Brain microvascular endothelial cell (primary cell): Measurements from ENCODE around the gene BCL2L2.

ENCODE experiments used
- DNase-seq: peaks from one replicate; pipeline ENCODE4 v3.0.0-alpha.2; 2020
- H3K27ac ChIP-seq: fragments of 250-450 bp; sonication (Bioruptor Pico); 2 replicates; pipeline ENCODE4 v1.5.1; 2020; ENCODE audit warnings: mild to moderate bottlenecking, moderate library complexity
- H3K27me3 ChIP-seq: fragments of 250-450 bp; sonication (Bioruptor Pico); replicated peaks from 2 replicates; pipeline ENCODE4 v1.5.1; 2020; ENCODE audit warnings: mild to moderate bottlenecking
- H3K36me3 ChIP-seq: fragments of 250-450 bp; sonication (Bioruptor Pico); replicated peaks from 2 replicates; pipeline ENCODE4 v1.5.1; 2020; ENCODE audit warnings: mild to moderate bottlenecking
- H3K4me3 ChIP-seq: 2 replicates; pipeline ENCODE4 v1.5.1; 2011; ENCODE audit warnings: low read depth, mild to moderate bottlenecking, control low read depth, low read length, moderate library complexity
- CTCF ChIP-seq: IDR thresholded peaks from 2 replicates; pipeline ENCODE4 v1.5.1; 2011; ENCODE audit warnings: low read depth, mild to moderate bottlenecking, moderate library complexity, low read length, control low read depth, inconsistent platforms; ENCODE audit errors: missing control alignments
- in situ Hi-C: cut with HindIII; loops from 2 replicates; pipeline ENCODE4 v1.10.0; 2017; ENCODE audit warnings: low sequenced_read_pairs, low pct_ligation_motif_present

BCL2L2 gene

GRCh38 chr14:23346693-23347405 is 40.2 kb downstream of the BCL2L2 start:
- H3K36me3 ChIP-seq: no peaks in the 10 kb centered on the region
- H3K27ac ChIP-seq: no peak overlapping the region
- in situ Hi-C loops: no loop called here
- H3K4me3 ChIP-seq: no peak overlapping the region
- H3K27me3 ChIP-seq: no peaks in the 10 kb centered on the region
- no peak for TF ChIP-seq CTCF
- DNase-seq: no peak

GRCh38 chr14:23347406-23348296 is 41.0 kb downstream of the BCL2L2 start:
- no peak overlapping the region for H3K4me3 ChIP-seq

GRCh38 chr14:23348297-23348655 is 41.6 kb downstream of the BCL2L2 start:
- H3K27me3 ChIP-seq: no peaks in the 10 kb centered on the region
- no peak for TF ChIP-seq CTCF
- H3K4me3 ChIP-seq: no peak overlapping the region
- DNase-seq: no peak
- in situ Hi-C loops: no loop called here
- no peaks in the 10 kb centered on the region for H3K36me3 ChIP-seq
- H3K27ac ChIP-seq: no peak overlapping the region

More at GRCh38 chr14:23347406-23348296, 41.0 kb downstream of the BCL2L2 start:
- no peaks in the 10 kb centered on the region for H3K27me3 ChIP-seq
- H3K27ac ChIP-seq: no peak overlapping the region
- TF ChIP-seq CTCF: no peak
- in situ Hi-C loops: no loop called here
- no peak for DNase-seq
- H3K36me3 ChIP-seq: no peaks in the 10 kb centered on the region

GRCh38 chr14:23349156-23349845 is 42.7 kb downstream of the BCL2L2 start:
- no peaks in the 10 kb centered on the region for H3K27me3 ChIP-seq
- no peak for TF ChIP-seq CTCF

GRCh38 chr14:23351681-23352505 is 45.3 kb downstream of the BCL2L2 start:
- DNase-seq: no peak
- Histone ChIP-seq H3K4me3 (peak overlapping the region; percentile 72), H3K36me3 (no peaks in the 10 kb centered on the region), H3K27me3 (no peaks in the 10 kb centered on the region), H3K27ac (no peak overlapping the region)
- no peak for TF ChIP-seq CTCF
- in situ Hi-C loops: no loop called here

More at GRCh38 chr14:23349156-23349845, 42.7 kb downstream of the BCL2L2 start:
- DNase-seq: no peak
- H3K27ac ChIP-seq: no peak overlapping the region
- H3K4me3 ChIP-seq: no peak overlapping the region
- no peaks in the 10 kb centered on the region for H3K36me3 ChIP-seq
- in situ Hi-C loops: no loop called here
